ENCODE measurements around the gene ADCY3. TPM values are rescaled to one million over a fixed set of nuclear protein-coding genes. Genes with fewer than 3 reads are reported as not detected.

ADCY3 gene
- total and polyA plus RNA-seq, 10 donors: 36.5 to 61.5 (median 52.7) TPM

DNA sequence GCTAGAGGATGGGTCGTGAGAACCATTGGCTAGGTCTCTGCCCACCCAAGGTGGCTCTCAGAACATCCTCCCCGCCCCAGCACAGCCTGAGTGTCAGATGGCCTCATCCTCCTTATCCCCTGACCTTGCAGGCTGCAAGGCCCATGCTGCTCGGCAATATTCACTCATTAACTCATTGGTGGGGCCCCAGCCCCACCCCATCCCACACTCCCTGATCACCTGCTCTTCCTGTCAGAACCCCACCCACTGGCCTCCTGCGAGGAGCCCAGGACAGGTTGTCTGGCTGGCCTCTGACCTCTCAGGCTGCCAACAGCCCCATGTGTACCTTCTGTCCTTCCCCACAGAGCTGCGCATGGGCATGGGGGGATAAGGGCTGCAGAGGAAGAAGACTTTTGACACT lies 5.3 kb downstream of the ADCY3 start:
- DNase-seq: peak; percentile 44
- H3K36me3 ChIP-seq: peaks cover 0 to 18% (median 0%) of the 10 kb centered on the region in 6 donors
- no peak overlapping the region for H3K27ac ChIP-seq
- intact Hi-C loops (cut with DNase I; ENCODE audit: low total_unique reads): no loop called here
- peaks cover 0 to 10% (median 6%) of the 10 kb centered on the region in 8 donors for H3K9me3 ChIP-seq
- no peak overlapping the region for H3K4me3 ChIP-seq
- H3K4me1 ChIP-seq: peaks cover 5 to 28% (median 24%) of the 10 kb centered on the region in 6 donors
- 74 to 91% (median 80%) methylated on average over 5 of the region's 5 CpGs for WGBS, 5 donors
- TF ChIP-seq POLR2A (IDR thresholded peaks at IDR 0.05) (no peak), POLR2AphosphoS5 (IDR thresholded peaks at IDR 0.05) (no peak)
- TF ChIP-seq, protein P1, sequence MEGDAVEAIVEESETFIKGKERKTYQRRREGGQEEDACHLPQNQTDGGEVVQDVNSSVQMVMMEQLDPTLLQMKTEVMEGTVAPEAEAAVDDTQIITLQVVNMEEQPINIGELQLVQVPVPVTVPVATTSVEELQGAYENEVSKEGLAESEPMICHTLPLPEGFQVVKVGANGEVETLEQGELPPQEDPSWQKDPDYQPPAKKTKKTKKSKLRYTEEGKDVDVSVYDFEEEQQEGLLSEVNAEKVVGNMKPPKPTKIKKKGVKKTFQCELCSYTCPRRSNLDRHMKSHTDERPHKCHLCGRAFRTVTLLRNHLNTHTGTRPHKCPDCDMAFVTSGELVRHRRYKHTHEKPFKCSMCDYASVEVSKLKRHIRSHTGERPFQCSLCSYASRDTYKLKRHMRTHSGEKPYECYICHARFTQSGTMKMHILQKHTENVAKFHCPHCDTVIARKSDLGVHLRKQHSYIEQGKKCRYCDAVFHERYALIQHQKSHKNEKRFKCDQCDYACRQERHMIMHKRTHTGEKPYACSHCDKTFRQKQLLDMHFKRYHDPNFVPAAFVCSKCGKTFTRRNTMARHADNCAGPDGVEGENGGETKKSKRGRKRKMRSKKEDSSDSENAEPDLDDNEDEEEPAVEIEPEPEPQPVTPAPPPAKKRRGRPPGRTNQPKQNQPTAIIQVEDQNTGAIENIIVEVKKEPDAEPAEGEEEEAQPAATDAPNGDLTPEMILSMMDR (IDR thresholded peaks at IDR 0.05 in 8 of 11, conservative IDR thresholded peaks at IDR 0.05 in 3 of 11): no peak
- H3K27me3 ChIP-seq (replicated peaks in 1 of 7): peaks cover 0 to 4% (median 0%) of the 10 kb centered on the region in 7 donors

DNA sequence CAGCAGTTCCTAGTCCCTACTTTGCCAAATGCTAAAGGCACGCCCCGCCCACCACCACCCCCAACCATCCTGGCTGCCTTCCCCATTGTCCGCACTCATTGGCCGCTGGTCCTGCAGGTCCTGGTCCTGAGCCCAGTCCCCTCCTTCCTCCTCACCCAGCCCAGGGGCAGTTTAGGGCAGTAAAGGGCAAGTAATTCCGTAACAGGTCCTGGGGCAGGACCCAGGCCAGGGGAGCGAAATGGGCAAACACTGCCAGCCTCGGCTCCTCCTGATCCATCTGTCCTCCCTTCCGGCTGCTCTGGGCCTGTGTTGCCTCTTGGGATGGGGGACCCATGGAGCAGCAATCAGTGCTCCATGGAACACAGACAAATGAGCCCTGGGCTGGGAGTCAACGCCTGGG lies 6.1 kb downstream of the ADCY3 start:
- TF ChIP-seq, protein P1 (IDR thresholded peaks at IDR 0.05 in 8 of 11, conservative IDR thresholded peaks at IDR 0.05 in 3 of 11): no peak
- no peak for TF ChIP-seq POLR2AphosphoS5 (IDR thresholded peaks at IDR 0.05)
- TF ChIP-seq POLR2A (IDR thresholded peaks at IDR 0.05): no peak
- peaks cover 0 to 11% (median 6%) of the 10 kb centered on the region in 8 donors for H3K9me3 ChIP-seq
- H3K27me3 ChIP-seq (replicated peaks in 1 of 7): no peaks in the 10 kb centered on the region
- WGBS, 5 donors: 93 to 98% (median 96%) methylated on average over 9 of the region's 9 CpGs
- no peak overlapping the region for H3K4me3 ChIP-seq
- H3K4me1 ChIP-seq: peaks cover 3 to 22% (median 18%) of the 10 kb centered on the region in 6 donors
- intact Hi-C loops (cut with DNase I; ENCODE audit: low total_unique reads): no loop called here
- peak; percentile 48 for DNase-seq
- H3K36me3 ChIP-seq: peaks cover 0 to 18% (median 0%) of the 10 kb centered on the region in 6 donors
- H3K27ac ChIP-seq: no peak overlapping the region

DNA sequence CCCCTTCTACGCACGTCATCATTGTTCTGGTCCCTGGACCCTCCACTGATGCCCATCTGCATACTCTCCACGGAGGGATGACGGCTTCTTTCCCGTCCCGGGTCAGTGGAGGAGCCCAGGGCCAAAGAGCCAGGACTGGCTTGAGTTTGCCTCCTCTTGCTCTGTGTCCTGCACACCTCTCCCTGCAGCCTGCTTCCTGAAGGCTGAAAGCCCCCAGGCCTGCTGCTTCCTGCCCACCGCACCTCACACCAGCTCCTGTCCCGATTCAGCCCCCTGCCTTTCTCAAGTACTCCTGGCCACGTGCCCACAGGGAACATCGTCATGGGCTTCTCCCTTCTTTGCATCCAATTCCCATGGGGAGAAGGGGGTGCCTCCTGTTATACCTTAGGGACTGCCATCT lies 7.1 kb downstream of the ADCY3 start:
- WGBS, 5 donors: 82 to 89% (median 88%) methylated on average over 10 of the region's 10 CpGs
- Histone ChIP-seq H3K27ac (no peak overlapping the region), H3K36me3 (peaks cover 0 to 12% (median 0%) of the 10 kb centered on the region in 6 donors), H3K9me3 (peaks cover 0 to 11% (median 6%) of the 10 kb centered on the region in 8 donors), H3K4me1 (peaks cover 0 to 13% (median 9%) of the 10 kb centered on the region in 6 donors), H3K4me3 (no peak overlapping the region), H3K27me3 (replicated peaks in 1 of 7) (no peaks in the 10 kb centered on the region)
- intact Hi-C loops (cut with DNase I; ENCODE audit: low total_unique reads): no loop called here
- peak; percentile 24 for DNase-seq
- TF ChIP-seq, protein P1 (IDR thresholded peaks at IDR 0.05 in 8 of 11, conservative IDR thresholded peaks at IDR 0.05 in 3 of 11): no peak
- TF ChIP-seq POLR2A (IDR thresholded peaks at IDR 0.05) (no peak), POLR2AphosphoS5 (IDR thresholded peaks at IDR 0.05) (no peak)

DNA sequence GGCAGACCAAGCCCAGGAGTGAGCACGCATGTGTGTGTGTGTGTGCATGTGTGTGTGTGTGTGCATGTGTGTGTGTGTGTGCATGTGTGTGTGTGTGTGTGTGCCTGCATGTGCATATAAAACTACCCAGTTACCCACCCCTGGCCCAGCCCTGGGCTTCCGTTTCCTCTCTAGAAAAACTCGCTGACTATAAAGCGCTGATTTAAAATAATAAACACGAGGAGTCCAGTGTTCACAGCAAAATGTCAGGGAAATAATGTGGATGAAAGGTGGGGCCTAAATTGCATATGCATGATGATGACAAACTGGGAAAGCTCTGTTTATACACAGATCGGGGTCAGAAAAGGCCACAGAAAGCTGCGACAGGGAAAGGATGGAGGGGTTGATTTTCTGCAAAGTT lies 7.5 kb downstream of the ADCY3 start:
- 87 to 93% (median 90%) methylated on average over 7 of the region's 7 CpGs for WGBS, 5 donors
- no peak overlapping the region for H3K27ac ChIP-seq
- peaks cover 0 to 11% (median 6%) of the 10 kb centered on the region in 8 donors for H3K9me3 ChIP-seq
- peaks cover 0 to 8% (median 5%) of the 10 kb centered on the region in 6 donors for H3K4me1 ChIP-seq
- H3K4me3 ChIP-seq: no peak overlapping the region
- TF ChIP-seq, protein P1 (IDR thresholded peaks at IDR 0.05 in 8 of 11, conservative IDR thresholded peaks at IDR 0.05 in 3 of 11): no peak
- TF ChIP-seq POLR2AphosphoS5 (IDR thresholded peaks at IDR 0.05): no peak
- TF ChIP-seq POLR2A (IDR thresholded peaks at IDR 0.05): no peak
- intact Hi-C loops (cut with DNase I; ENCODE audit: low total_unique reads): no loop called here
- H3K27me3 ChIP-seq (replicated peaks in 1 of 7): no peaks in the 10 kb centered on the region
- DNase-seq: peak; percentile 16
- H3K36me3 ChIP-seq: peaks cover 0 to 9% (median 0%) of the 10 kb centered on the region in 6 donors
